Mucosa of stomach (tissue), 1 donor: ENCODE measurements around the gene LCE5A.
"Not testable (repeated sequence)": the region's sequence is repeated elsewhere in the genome, so short reads cannot be mapped to it uniquely, and the experiment has no call there.

Experiments
- H3K27me3 ChIP-seq: one replicate; pipeline ENCODE4 v1.7.0; 2013; ENCODE audit warnings: mild to moderate bottlenecking, low read length; ENCODE audit not compliant: control insufficient read depth, insufficient read depth
- H3K36me3 ChIP-seq: one replicate; pipeline ENCODE4 v1.7.0; 2013; ENCODE audit warnings: low read length; ENCODE audit not compliant: control insufficient read depth, insufficient read depth
- H3K4me1 ChIP-seq: one replicate; pipeline ENCODE4 v1.7.0; 2013; ENCODE audit warnings: mild to moderate bottlenecking, low read length; ENCODE audit not compliant: control insufficient read depth, insufficient read depth
- H3K4me3 ChIP-seq: one replicate; pipeline ENCODE4 v1.7.0; 2013; ENCODE audit warnings: low read length
- H3K9ac ChIP-seq: one replicate; pipeline ENCODE4 v1.7.0; 2013; ENCODE audit warnings: mild to moderate bottlenecking, low read length, moderate library complexity
- H3K9me3 ChIP-seq: one replicate; pipeline ENCODE4 v1.7.0; 2013; ENCODE audit warnings: mild to moderate bottlenecking, low read length, moderate library complexity; ENCODE audit not compliant: control insufficient read depth
- donor health status: Pancreatic carcinoma.

The LCE5A gene

GRCh38 chr1:152520561-152521090 lies 10.0 kb downstream of the LCE5A start:
- no peaks in the 10 kb centered on the region for H3K36me3 ChIP-seq
- H3K9ac ChIP-seq, result no peak overlapping the region
- no peaks in the 10 kb centered on the region for H3K4me1 ChIP-seq
- no peak overlapping the region for H3K4me3 ChIP-seq
- H3K27me3 ChIP-seq, result peaks cover 10% of the 10 kb centered on the region
- no peaks in the 10 kb centered on the region for H3K9me3 ChIP-seq

DNA sequence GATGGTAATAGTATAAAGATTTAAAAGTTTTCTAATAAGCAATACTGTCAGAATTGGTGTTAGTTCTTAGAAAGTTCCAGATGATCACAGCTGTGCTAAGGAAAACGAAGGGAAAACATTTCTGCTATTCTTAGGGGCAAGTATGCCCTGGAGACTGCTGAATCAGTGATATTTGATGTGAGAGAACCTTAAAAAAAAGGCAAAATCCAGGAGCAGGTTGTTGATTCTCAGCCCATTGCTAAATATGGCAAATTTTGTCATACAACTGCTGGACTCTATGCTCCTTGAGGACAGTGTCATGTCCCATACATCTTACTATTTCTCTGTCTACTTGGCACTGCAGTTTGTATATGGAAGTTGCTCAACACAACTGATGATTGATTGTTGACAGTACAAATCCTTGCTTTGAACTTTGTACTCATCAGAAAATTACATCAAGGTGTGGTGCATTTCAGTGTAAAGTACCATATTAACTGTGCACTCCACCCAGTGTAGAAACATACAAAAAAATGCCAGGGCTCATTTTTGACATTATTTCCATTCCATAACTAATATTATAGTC lies 14.6 kb downstream of the LCE5A start:
- Histone ChIP-seq H3K27me3 (no peaks in the 10 kb centered on the region), H3K9ac (no peak overlapping the region), H3K9me3 (no peaks in the 10 kb centered on the region), H3K36me3 (no peaks in the 10 kb centered on the region), H3K4me1 (no peaks in the 10 kb centered on the region), H3K4me3 (no peak overlapping the region)

DNA sequence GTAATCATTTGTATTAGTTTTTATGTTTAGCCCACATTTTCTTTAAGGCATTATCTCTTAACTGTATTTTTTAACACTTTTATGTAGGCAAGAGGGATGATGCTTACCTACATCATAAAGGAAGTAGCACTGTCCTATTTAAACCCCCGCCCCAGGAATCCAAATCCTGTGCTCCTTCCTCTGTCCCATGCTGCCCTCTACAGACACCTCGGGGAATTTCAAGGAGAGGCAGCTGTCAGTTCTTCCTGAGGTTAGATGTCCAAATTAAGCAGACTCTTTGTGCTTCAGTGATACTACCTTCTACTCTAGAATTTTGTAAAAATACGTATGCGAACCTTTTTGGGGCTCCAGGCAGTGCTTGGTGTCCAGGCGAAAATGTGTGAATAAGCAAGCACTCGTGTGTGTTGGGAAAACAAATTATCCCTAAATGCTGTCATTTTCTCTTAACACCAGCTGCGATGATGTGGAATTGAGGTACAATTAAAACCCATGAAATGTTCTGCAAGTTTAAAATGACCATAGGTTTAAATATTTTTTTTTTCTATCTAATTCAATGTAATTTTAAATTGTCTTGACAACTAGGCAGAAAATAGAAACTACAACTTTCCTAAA lies 22.8 kb downstream of the LCE5A start:
- no peaks in the 10 kb centered on the region for H3K4me1 ChIP-seq
- H3K27me3 ChIP-seq, result no peaks in the 10 kb centered on the region
- H3K9ac ChIP-seq, result no peak overlapping the region
- H3K36me3 ChIP-seq, result no peaks in the 10 kb centered on the region
- no peak overlapping the region for H3K4me3 ChIP-seq
- no peaks in the 10 kb centered on the region for H3K9me3 ChIP-seq

DNA sequence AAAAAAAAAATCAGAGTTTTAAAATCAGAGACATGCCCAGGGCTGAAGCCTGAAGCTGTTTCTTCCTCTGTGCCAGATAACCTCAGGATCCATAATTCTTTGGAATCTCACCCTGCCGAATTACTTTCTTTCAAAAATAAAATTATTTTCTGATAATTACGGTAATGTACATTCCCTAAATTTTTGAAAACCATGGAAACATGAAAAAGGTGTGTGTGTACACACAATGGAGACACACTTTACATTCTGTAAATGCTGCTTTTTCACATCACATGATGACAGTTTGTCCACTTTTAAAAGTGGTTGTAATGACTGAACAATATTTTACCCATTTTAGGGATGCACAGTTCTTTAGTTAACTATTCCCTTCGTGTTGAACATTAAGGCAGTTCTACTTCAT lies 25.2 kb downstream of the LCE5A start:
- Histone ChIP-seq H3K9me3 (no peaks in the 10 kb centered on the region), H3K4me1 (no peaks in the 10 kb centered on the region), H3K9ac (no peak overlapping the region), H3K4me3 (no peak overlapping the region), H3K36me3 (no peaks in the 10 kb centered on the region), H3K27me3 (no peaks in the 10 kb centered on the region)

DNA sequence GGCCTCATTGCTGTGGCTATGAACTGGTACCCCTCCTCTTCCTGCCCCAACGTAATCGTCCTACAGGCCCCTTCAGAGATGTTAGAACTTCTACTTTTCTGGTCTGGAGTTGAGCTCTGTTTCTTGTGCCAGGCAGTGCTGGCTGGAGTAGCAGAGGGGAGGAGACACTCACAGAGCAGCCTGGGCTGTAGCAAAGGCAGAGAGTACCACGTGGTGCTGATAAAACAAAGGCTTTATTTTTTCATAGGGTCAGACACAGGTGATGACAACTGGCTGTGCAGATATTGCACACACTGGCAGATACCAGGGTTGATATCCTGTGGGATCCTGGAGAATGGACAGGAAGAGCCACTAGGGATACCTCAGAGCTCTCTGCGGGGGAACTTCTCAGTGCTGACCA lies 26.9 kb downstream of the LCE5A start:
- no peaks in the 10 kb centered on the region for H3K9me3 ChIP-seq

GRCh38 chr1:152539901-152540300 lies 29.3 kb downstream of the LCE5A start:
- no peak overlapping the region for H3K4me3 ChIP-seq
- no peaks in the 10 kb centered on the region for H3K36me3 ChIP-seq
- no peaks in the 10 kb centered on the region for H3K27me3 ChIP-seq
- H3K4me1 ChIP-seq, result no peaks in the 10 kb centered on the region
- H3K9ac ChIP-seq, result no peak overlapping the region
- H3K9me3 ChIP-seq, result no peaks in the 10 kb centered on the region

More for the DNA sequence above, 26.9 kb downstream of the LCE5A start:
- H3K36me3 ChIP-seq, result no peaks in the 10 kb centered on the region
- no peak overlapping the region for H3K4me3 ChIP-seq
- H3K4me1 ChIP-seq, result no peaks in the 10 kb centered on the region
- no peaks in the 10 kb centered on the region for H3K27me3 ChIP-seq
- no peak overlapping the region for H3K9ac ChIP-seq

GRCh38 chr1:152543820-152544219 lies 33.2 kb downstream of the LCE5A start:
- H3K9me3 ChIP-seq, result no peaks in the 10 kb centered on the region
- no peaks in the 10 kb centered on the region for H3K36me3 ChIP-seq
- no peaks in the 10 kb centered on the region for H3K4me1 ChIP-seq

DNA sequence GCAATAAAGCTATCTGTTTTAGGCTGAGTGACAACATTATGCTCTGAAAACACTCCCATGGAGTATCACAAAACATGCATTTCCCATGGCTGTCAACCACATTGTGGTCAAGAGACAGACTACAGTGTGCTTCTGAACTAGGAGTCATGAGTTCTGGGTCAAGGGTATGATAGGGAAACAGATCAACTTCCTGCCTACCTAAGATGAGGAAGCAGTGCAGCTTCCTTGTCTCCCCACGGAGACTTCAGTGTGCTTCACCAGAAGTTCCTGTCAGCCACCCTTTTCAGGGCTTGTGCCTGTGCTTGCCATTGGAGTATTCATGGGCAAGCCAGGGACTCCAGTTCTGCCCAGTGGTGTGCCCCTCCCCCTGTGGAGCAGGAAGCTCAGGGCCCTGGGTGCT lies 36.1 kb downstream of the LCE5A start:
- H3K27me3 ChIP-seq, result no peaks in the 10 kb centered on the region
- no peak overlapping the region for H3K9ac ChIP-seq
- H3K4me1 ChIP-seq, result no peaks in the 10 kb centered on the region
- no peaks in the 10 kb centered on the region for H3K9me3 ChIP-seq
- H3K36me3 ChIP-seq, result no peaks in the 10 kb centered on the region
- no peak overlapping the region for H3K4me3 ChIP-seq

More at GRCh38 chr1:152543820-152544219, 33.2 kb downstream of the LCE5A start:
- no peaks in the 10 kb centered on the region for H3K27me3 ChIP-seq
- H3K4me3 ChIP-seq, result no peak overlapping the region
- H3K9ac ChIP-seq, result no peak overlapping the region

DNA sequence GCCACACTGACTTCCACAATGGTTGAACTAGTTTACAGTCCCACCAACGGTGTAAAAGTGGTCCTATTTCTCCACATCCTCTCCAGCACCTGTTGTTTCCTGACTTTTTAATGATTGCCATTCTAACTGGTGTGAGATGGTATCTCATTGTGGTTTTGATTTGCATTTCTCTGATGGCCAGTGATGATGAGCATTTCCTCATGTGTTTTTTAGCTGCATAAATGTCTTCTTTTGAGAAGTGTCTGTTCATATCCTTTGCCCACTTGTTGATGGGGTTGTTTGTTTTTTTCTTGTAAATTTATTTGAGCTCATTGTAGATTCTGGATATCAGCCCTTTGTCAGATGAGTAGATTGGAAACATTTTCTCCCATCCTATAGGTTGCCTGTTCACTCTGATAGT lies 37.8 kb downstream of the LCE5A start:
- not testable (repeated sequence) for H3K4me1 ChIP-seq, H3K36me3 ChIP-seq, H3K27me3 ChIP-seq, H3K4me3 ChIP-seq, H3K9ac ChIP-seq, H3K9me3 ChIP-seq
